ENCODE measurements around the gene COLQ. TPM values are rescaled to one million over a fixed set of nuclear protein-coding genes. Genes with fewer than 3 reads are reported as not detected.

Gene COLQ
- total and polyA plus RNA-seq, 4 donors: 0.27 to 2.6 (median 0.67) TPM

DNA sequence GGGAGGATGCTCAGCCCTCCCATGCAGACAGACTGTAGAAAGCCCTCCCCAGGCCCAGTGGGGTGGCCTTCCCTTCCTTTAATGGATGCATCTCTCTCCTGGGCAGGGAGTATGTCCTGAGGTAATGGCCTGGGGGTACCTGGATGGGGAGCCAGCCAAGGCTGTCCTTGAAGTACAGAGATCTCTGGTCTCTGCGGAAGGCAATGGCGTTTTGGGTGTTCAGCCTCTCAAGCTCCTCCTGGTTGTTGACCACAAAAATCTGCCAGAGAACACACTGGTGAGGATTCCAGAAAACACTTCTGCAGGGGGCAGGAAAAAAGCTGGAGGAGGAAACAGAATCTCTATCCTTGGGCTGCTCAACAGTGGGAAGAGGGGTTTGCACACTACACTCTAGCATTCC is 65.2 kb downstream of the COLQ start (continued):
- no peak for TF ChIP-seq REST (IDR thresholded peaks at IDR 0.05)
- TF ChIP-seq ZBTB33 (IDR thresholded peaks at IDR 0.05): no peak
- TF ChIP-seq EGR1 (IDR thresholded peaks at IDR 0.05; ENCODE audit: low read depth in 2 of 2): no peak

DNA sequence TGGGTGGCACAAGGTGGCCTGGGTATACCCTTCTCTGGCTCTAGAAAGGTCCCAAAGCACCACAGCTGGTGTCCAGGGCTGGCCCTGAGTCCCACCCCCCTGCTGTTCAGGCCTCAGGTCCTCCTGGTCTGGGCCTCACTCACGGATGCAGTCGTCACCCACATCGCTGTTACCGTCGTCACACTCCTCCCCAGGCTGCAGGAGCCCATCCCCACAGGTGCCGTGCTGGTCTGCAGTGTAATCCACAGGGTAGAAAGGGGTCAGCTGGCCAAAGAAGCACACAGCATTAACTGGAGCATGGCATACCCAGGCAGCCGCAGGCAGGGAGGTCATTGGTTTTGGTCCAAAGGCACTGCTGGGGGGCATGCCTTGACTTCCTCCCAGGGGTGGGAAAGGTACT is 65.8 kb downstream of the COLQ start:
- no peaks in the 10 kb centered on the region for H3K4me1 ChIP-seq (ENCODE audit: control insufficient read depth in 4 of 4, insufficient read depth in 4 of 4, low read length in 3 of 4)
- H3K9ac ChIP-seq (ENCODE audit: low read depth in 1 of 2, low read length in 2 of 2): no peak overlapping the region
- WGBS: 92% methylated on average over 7 of the region's 7 CpGs
- H3K36me3 ChIP-seq (ENCODE audit: control insufficient read depth in 4 of 4, insufficient read depth in 3 of 4, low read depth in 1 of 4, low read length in 3 of 4): peaks cover 0 to 5% (median 0%) of the 10 kb centered on the region in 4 donors
- no peak for DNase-seq (ENCODE audit: low spot score)
- H3K27ac ChIP-seq (ENCODE audit: low read depth in 1 of 2, low read length in 2 of 2): no peak overlapping the region
- H3K9me3 ChIP-seq (ENCODE audit: control insufficient read depth in 4 of 4, low read length in 3 of 4): no peaks in the 10 kb centered on the region
- no peaks in the 10 kb centered on the region for H3K27me3 ChIP-seq (ENCODE audit: control insufficient read depth in 4 of 4, insufficient read depth in 4 of 4, low read length in 3 of 4)
- TF ChIP-seq ZBTB33 (IDR thresholded peaks at IDR 0.05) (no peak), REST (IDR thresholded peaks at IDR 0.05) (no peak), JUND (IDR thresholded peaks at IDR 0.05) (no peak), RXRA (IDR thresholded peaks at IDR 0.05) (no peak), GABPA (IDR thresholded peaks at IDR 0.05 in 1 of 2, conservative IDR thresholded peaks at IDR 0.05 in 1 of 2) (no peak), EGR1 (IDR thresholded peaks at IDR 0.05; ENCODE audit: low read depth in 2 of 2) (no peak), SP1 (IDR thresholded peaks at IDR 0.05) (no peak), CTCF (IDR thresholded peaks at IDR 0.05; ENCODE audit: low read depth, low read length, missing input control) (no peak), HNF4A (conservative IDR thresholded peaks at IDR 0.05) (no peak), NR2F2 (IDR thresholded peaks at IDR 0.05) (no peak)
- H3K4me3 ChIP-seq (ENCODE audit: low read depth in 1 of 3, low read length in 3 of 3): no peak overlapping the region
